Bone marrow (tissue), 2 donors: ENCODE results near the gene ACLY.

Source experiments
- DNase-seq, 2 donors: peaks; one replicate each; lab custom pipeline; 2025; lab: John Stamatoyannopoulos, UW

Gene ACLY

GRCh38 chr17:41918314-41919164, at the start of gene ACLY:
Gene ACLY, minus strand, starts transcription at chr17:41918951. Its CDS starts 5,078 bp downstream, at chr17:41913873.
- peak; percentile 84 to 90 for DNase-seq

GRCh38 chr17:41967921-41968578, 49.3 kb upstream of the ACLY start:
- no peak for DNase-seq

GRCh38 chr17:41967141-41967920, 48.6 kb upstream of the ACLY start:
- no peak for DNase-seq

GRCh38 chr17:41966463-41967140, 47.9 kb upstream of the ACLY start, which contains the start of gene CNP:
Gene CNP, plus strand, starts transcription at chr17:41966795. Its CDS starts 90 bp downstream, at chr17:41966885.
- peak; percentile 68 to 79 for DNase-seq

GRCh38 chr17:41965694-41966462, 47.1 kb upstream of the ACLY start:
- DNase-seq: peak in 1 of 2 donors; percentile 39

GRCh38 chr17:41962768-41963434, 44.1 kb upstream of the ACLY start:
- DNase-seq: peak; percentile 25 to 65

- no peak for DNase-seq
These were observed 43.4 kb upstream of the ACLY start for GRCh38 chr17:41962111-41962510.

GRCh38 chr17:41959336-41960095, 40.8 kb upstream of the ACLY start:
- DNase-seq: peak in 1 of 2 donors; percentile 28

- no peak for DNase-seq
These were observed 40.2 kb upstream of the ACLY start for GRCh38 chr17:41959030-41959335.

- no peak for DNase-seq
These were observed 39.2 kb upstream of the ACLY start for GRCh38 chr17:41957869-41958439.

GRCh38 chr17:41957031-41957868, 38.5 kb upstream of the ACLY start:
- no peak for DNase-seq

- DNase-seq: no peak
These were observed 37.8 kb upstream of the ACLY start for GRCh38 chr17:41956522-41956921.

GRCh38 chr17:41948762-41949460, 30.2 kb upstream of the ACLY start:
- no peak for DNase-seq

- DNase-seq: no peak
These were observed 26.2 kb upstream of the ACLY start for GRCh38 chr17:41944943-41945342.

- DNase-seq: no peak
These were observed 24.7 kb upstream of the ACLY start for GRCh38 chr17:41943492-41943891.

GRCh38 chr17:41942626-41943373, 24.0 kb upstream of the ACLY start:
- no peak for DNase-seq

GRCh38 chr17:41941168-41941567, 22.4 kb upstream of the ACLY start:
- DNase-seq: no peak
